BJ (cell line): ENCODE measurements around the gene ZEB2. TPM values are rescaled to one million over a fixed set of nuclear protein-coding genes. Genes with fewer than 3 reads are reported as not detected.

Experiments used
- CTCF ChIA-PET: fragments of 350-600 bp; formaldehyde crosslinking; extraction: SDS; loops from one replicate; lab custom pipeline; 2021; ENCODE audit warnings: antibody characterized with exemption, inconsistent platforms; lab: Yijun Ruan, JAX
- POLR2A ChIA-PET: fragments of 300-600 bp; sonication (Branson Sonifier 250); formaldehyde crosslinking; extraction: SDS; loops from one replicate; lab custom pipeline; 2021; ENCODE audit warnings: antibody characterized with exemption; lab: Charles Lee
- DNase-seq: peaks from one replicate; pipeline ENCODE4 v3.0.0-alpha.2; 2011; ENCODE audit warnings: low read depth
- H3K27me3 ChIP-seq: 2 replicates; pipeline ENCODE4 v1.6.0; 2011; ENCODE audit warnings: low read length; ENCODE audit not compliant: control insufficient read depth, insufficient read depth
- H3K36me3 ChIP-seq: 2 replicates; pipeline ENCODE4 v1.5.1; 2011; ENCODE audit warnings: low read length; ENCODE audit not compliant: control insufficient read depth, insufficient read depth
- H3K4me3 ChIP-seq: 2 replicates; pipeline ENCODE4 v1.5.1; 2011; ENCODE audit warnings: low read depth, mild to moderate bottlenecking, control low read depth, low read length
- polyA plus RNA-seq: library from polyadenylated mRNA; depleted of rRNA; stranded (reverse); fragments of >200 nt; gene quantifications from 2 replicates; pipeline ENCODE4 v1.2.3, GENCODE V29; 2011
- TF ChIP-seq, protein P1 (sequence below): IDR thresholded peaks from 2 replicates; pipeline ENCODE4 v1.5.1; 2011; ENCODE audit warnings: low read depth, mild to moderate bottlenecking, control low read depth, inconsistent platforms, low read length, moderate library complexity; ENCODE audit not compliant: insufficient read depth

The ZEB2 gene
- polyA plus RNA-seq, 1 experiment: 60.2 TPM

GRCh38 chr2:144517866-144518747 lies 1.8 kb downstream of the ZEB2 start:
- Histone ChIP-seq H3K4me3 (peak overlapping the region; percentile 79), H3K27me3 (no peaks in the 10 kb centered on the region), H3K36me3 (no peaks in the 10 kb centered on the region)
- CTCF ChIA-PET: interaction anchor here (0.5 kb wide), 1 partner anchor 951 kb away, joined by 3 read pairs; no protein-coding TSS in a partner anchor
- TF ChIP-seq, protein P1, sequence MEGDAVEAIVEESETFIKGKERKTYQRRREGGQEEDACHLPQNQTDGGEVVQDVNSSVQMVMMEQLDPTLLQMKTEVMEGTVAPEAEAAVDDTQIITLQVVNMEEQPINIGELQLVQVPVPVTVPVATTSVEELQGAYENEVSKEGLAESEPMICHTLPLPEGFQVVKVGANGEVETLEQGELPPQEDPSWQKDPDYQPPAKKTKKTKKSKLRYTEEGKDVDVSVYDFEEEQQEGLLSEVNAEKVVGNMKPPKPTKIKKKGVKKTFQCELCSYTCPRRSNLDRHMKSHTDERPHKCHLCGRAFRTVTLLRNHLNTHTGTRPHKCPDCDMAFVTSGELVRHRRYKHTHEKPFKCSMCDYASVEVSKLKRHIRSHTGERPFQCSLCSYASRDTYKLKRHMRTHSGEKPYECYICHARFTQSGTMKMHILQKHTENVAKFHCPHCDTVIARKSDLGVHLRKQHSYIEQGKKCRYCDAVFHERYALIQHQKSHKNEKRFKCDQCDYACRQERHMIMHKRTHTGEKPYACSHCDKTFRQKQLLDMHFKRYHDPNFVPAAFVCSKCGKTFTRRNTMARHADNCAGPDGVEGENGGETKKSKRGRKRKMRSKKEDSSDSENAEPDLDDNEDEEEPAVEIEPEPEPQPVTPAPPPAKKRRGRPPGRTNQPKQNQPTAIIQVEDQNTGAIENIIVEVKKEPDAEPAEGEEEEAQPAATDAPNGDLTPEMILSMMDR: no peak
- POLR2A ChIA-PET: interaction anchor here (0.6 kb wide), 1 partner anchor 578 kb away, joined by 3 read pairs; no protein-coding TSS in a partner anchor
- no peak for DNase-seq

DNA sequence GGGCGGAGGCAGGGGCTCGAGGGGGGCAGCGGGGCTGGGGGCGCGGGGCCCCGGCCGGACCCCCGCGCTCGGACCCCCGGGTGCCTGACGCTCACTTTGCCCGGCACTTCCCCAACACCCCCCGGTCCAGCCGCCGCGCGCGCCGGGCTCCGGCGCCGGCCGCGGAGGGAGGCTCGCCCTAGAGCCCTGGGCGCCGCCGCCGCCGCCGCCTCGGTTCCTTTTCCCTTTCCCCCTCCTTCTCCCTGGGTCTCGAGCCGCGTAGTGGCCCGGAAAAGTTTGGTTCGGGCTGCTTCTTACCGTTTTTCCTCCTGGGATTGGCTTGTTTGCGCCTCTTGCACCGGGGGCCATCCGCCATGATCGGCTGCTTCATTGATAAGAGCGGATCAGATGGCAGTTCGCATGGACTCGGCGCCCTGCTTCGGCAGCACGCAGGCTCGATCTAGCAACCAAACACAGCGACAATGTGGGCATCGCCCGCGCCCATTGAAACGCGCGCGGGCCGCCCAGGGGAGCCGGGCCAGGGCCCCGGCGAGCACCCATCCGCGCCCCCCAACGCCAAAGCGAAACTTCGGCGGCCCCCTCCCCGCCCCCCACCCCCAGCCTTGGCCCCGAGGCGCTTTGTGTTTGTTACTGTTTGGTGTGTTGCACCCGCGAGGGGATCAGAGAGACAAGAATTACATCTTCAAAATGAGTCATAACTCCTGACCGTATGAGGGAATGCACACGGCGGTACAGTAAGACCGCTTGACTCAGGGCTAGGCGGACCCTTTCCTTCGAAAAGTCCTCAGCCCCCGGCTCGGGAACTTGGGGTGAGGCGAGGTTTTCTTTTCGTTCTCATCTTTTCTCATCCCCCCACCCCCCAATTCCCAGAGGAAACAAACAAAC lies 2.7 kb downstream of the ZEB2 start:
- Histone ChIP-seq H3K27me3 (no peaks in the 10 kb centered on the region), H3K4me3 (peak overlapping the region; percentile 79), H3K36me3 (no peaks in the 10 kb centered on the region)
- DNase-seq: peak; percentile 65
- ChIA-PET POLR2A (no interaction called here), CTCF (no interaction called here)
- TF ChIP-seq, protein P1: no peak

GRCh38 chr2:144516411-144516980 lies 3.4 kb downstream of the ZEB2 start:
- POLR2A ChIA-PET: no interaction called here
- TF ChIP-seq, protein P1: no peak
- CTCF ChIA-PET: no interaction called here
- H3K27me3 ChIP-seq: no peaks in the 10 kb centered on the region
- no peak for DNase-seq
- H3K36me3 ChIP-seq: no peaks in the 10 kb centered on the region
- peak overlapping the region; percentile 79 for H3K4me3 ChIP-seq

GRCh38 chr2:144515696-144516410 lies 4.1 kb downstream of the ZEB2 start:
- no peak for DNase-seq
- Histone ChIP-seq H3K4me3 (peak overlapping the region; percentile 79), H3K27me3 (no peaks in the 10 kb centered on the region), H3K36me3 (no peaks in the 10 kb centered on the region)
- CTCF ChIA-PET: interaction anchor here (1.0 kb wide), 1 partner anchor 10 kb away, joined by 4 read pairs; no protein-coding TSS in a partner anchor
- TF ChIP-seq, protein P1: no peak
- POLR2A ChIA-PET: interaction anchor here (0.6 kb wide), 2 partner anchors 144 to 507 kb away, joined by 3 to 4 read pairs; no protein-coding TSS in a partner anchor
